ENCODE measurements around the gene SULT4A1. TPM values are rescaled to one million over a fixed set of nuclear protein-coding genes. Genes with fewer than 3 reads are reported as not detected.

SULT4A1 gene
- total and polyA plus RNA-seq, 2 experiments from 2014 or later, result 4.7 to 5.2 TPM

DNA sequence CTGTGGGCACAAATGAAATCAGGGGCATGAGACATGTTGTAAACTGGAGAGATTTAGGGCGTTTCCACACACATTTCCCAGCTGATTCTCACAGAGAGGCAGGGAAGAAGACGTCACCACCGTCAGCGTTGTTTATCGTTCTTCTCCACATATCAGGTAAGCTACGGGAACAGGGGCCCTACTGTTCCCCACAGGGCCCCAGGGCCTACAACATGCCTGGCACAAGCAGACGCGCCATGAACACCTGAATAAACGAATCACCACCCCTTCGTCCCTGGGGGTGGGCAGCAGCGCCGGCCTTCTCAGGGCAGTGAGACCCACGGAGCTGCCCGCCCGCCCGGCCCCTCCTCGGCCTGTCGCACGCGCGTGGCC lies 50.5 kb downstream of the SULT4A1 start:
- TF ChIP-seq, protein P1, sequence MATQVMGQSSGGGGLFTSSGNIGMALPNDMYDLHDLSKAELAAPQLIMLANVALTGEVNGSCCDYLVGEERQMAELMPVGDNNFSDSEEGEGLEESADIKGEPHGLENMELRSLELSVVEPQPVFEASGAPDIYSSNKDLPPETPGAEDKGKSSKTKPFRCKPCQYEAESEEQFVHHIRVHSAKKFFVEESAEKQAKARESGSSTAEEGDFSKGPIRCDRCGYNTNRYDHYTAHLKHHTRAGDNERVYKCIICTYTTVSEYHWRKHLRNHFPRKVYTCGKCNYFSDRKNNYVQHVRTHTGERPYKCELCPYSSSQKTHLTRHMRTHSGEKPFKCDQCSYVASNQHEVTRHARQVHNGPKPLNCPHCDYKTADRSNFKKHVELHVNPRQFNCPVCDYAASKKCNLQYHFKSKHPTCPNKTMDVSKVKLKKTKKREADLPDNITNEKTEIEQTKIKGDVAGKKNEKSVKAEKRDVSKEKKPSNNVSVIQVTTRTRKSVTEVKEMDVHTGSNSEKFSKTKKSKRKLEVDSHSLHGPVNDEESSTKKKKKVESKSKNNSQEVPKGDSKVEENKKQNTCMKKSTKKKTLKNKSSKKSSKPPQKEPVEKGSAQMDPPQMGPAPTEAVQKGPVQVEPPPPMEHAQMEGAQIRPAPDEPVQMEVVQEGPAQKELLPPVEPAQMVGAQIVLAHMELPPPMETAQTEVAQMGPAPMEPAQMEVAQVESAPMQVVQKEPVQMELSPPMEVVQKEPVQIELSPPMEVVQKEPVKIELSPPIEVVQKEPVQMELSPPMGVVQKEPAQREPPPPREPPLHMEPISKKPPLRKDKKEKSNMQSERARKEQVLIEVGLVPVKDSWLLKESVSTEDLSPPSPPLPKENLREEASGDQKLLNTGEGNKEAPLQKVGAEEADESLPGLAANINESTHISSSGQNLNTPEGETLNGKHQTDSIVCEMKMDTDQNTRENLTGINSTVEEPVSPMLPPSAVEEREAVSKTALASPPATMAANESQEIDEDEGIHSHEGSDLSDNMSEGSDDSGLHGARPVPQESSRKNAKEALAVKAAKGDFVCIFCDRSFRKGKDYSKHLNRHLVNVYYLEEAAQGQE (IDR thresholded peaks at IDR 0.05; ENCODE audit: unreplicated experiment), result no peak
- no peak for TF ChIP-seq EZH2phosphoT487 (IDR thresholded peaks at IDR 0.05; ENCODE audit: unreplicated experiment)
- no peak for TF ChIP-seq CREB1 (CRISPR knock-in tag; IDR thresholded peaks at IDR 0.05; ENCODE audit: low read depth)
- no peak for TF ChIP-seq STAT1 (IDR thresholded peaks at IDR 0.05; ENCODE audit: unreplicated experiment)
- TF ChIP-seq, protein P2, sequence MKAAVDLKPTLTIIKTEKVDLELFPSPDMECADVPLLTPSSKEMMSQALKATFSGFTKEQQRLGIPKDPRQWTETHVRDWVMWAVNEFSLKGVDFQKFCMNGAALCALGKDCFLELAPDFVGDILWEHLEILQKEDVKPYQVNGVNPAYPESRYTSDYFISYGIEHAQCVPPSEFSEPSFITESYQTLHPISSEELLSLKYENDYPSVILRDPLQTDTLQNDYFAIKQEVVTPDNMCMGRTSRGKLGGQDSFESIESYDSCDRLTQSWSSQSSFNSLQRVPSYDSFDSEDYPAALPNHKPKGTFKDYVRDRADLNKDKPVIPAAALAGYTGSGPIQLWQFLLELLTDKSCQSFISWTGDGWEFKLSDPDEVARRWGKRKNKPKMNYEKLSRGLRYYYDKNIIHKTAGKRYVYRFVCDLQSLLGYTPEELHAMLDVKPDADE (IDR thresholded peaks at IDR 0.05), result no peak
- TF ChIP-seq POLR2AphosphoS5 (IDR thresholded peaks at IDR 0.05; ENCODE audit: low read depth), result no peak
- no peak for TF ChIP-seq ZNF331 (CRISPR knock-in tag; IDR thresholded peaks at IDR 0.05; ENCODE audit: low read depth)
- TF ChIP-seq JUNB (IDR thresholded peaks at IDR 0.05; ENCODE audit: unreplicated experiment), result no peak
- TF ChIP-seq ZNF114 (CRISPR knock-in tag; IDR thresholded peaks at IDR 0.05), result no peak
- TF ChIP-seq EZH2 (IDR thresholded peaks at IDR 0.05; ENCODE audit: low read depth, unreplicated experiment), result no peak
- TF ChIP-seq, protein P3, sequence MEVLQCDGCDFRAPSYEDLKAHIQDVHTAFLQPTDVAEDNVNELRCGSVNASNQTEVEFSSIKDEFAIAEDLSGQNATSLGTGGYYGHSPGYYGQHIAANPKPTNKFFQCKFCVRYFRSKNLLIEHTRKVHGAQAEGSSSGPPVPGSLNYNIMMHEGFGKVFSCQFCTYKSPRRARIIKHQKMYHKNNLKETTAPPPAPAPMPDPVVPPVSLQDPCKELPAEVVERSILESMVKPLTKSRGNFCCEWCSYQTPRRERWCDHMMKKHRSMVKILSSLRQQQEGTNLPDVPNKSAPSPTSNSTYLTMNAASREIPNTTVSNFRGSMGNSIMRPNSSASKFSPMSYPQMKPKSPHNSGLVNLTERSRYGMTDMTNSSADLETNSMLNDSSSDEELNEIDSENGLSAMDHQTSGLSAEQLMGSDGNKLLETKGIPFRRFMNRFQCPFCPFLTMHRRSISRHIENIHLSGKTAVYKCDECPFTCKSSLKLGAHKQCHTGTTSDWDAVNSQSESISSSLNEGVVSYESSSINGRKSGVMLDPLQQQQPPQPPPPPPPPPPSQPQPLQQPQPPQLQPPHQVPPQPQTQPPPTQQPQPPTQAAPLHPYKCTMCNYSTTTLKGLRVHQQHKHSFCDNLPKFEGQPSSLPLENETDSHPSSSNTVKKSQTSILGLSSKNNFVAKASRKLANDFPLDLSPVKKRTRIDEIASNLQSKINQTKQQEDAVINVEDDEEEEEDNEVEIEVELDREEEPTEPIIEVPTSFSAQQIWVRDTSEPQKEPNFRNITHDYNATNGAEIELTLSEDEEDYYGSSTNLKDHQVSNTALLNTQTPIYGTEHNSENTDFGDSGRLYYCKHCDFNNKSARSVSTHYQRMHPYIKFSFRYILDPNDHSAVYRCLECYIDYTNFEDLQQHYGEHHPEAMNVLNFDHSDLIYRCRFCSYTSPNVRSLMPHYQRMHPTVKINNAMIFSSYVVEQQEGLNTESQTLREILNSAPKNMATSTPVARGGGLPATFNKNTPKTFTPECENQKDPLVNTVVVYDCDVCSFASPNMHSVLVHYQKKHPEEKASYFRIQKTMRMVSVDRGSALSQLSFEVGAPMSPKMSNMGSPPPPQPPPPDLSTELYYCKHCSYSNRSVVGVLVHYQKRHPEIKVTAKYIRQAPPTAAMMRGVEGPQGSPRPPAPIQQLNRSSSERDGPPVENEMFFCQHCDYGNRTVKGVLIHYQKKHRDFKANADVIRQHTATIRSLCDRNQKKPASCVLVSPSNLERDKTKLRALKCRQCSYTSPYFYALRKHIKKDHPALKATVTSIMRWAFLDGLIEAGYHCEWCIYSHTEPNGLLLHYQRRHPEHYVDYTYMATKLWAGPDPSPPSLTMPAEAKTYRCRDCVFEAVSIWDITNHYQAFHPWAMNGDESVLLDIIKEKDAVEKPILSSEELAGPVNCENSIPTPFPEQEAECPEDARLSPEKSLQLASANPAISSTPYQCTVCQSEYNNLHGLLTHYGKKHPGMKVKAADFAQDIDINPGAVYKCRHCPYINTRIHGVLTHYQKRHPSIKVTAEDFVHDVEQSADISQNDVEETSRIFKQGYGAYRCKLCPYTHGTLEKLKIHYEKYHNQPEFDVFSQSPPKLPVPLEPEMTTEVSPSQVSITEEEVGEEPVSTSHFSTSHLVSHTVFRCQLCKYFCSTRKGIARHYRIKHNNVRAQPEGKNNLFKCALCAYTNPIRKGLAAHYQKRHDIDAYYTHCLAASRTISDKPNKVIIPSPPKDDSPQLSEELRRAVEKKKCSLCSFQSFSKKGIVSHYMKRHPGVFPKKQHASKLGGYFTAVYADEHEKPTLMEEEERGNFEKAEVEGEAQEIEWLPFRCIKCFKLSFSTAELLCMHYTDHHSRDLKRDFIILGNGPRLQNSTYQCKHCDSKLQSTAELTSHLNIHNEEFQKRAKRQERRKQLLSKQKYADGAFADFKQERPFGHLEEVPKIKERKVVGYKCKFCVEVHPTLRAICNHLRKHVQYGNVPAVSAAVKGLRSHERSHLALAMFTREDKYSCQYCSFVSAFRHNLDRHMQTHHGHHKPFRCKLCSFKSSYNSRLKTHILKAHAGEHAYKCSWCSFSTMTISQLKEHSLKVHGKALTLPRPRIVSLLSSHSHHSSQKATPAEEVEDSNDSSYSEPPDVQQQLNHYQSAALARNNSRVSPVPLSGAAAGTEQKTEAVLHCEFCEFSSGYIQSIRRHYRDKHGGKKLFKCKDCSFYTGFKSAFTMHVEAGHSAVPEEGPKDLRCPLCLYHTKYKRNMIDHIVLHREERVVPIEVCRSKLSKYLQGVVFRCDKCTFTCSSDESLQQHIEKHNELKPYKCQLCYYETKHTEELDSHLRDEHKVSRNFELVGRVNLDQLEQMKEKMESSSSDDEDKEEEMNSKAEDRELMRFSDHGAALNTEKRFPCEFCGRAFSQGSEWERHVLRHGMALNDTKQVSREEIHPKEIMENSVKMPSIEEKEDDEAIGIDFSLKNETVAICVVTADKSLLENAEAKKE (CRISPR knock-in tag; IDR thresholded peaks at IDR 0.05), result no peak
- TF ChIP-seq, protein P4, sequence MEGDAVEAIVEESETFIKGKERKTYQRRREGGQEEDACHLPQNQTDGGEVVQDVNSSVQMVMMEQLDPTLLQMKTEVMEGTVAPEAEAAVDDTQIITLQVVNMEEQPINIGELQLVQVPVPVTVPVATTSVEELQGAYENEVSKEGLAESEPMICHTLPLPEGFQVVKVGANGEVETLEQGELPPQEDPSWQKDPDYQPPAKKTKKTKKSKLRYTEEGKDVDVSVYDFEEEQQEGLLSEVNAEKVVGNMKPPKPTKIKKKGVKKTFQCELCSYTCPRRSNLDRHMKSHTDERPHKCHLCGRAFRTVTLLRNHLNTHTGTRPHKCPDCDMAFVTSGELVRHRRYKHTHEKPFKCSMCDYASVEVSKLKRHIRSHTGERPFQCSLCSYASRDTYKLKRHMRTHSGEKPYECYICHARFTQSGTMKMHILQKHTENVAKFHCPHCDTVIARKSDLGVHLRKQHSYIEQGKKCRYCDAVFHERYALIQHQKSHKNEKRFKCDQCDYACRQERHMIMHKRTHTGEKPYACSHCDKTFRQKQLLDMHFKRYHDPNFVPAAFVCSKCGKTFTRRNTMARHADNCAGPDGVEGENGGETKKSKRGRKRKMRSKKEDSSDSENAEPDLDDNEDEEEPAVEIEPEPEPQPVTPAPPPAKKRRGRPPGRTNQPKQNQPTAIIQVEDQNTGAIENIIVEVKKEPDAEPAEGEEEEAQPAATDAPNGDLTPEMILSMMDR (conservative IDR thresholded peaks at IDR 0.05; ENCODE audit: low read depth in 2 of 2), result no peak
- TF ChIP-seq NANOG (IDR thresholded peaks at IDR 0.05; ENCODE audit: borderline replicate concordance), result no peak
- Histone ChIP-seq H3K4me2 (peak overlapping the region; percentile 96), H3K4me1 (ENCODE audit: insufficient read depth) (peaks cover 12% of the 10 kb centered on the region), H2AFZ (peak overlapping the region; percentile 86), H4K20me1 (replicated peaks; ENCODE audit: insufficient read depth) (no peaks in the 10 kb centered on the region; the same call in 1 of the 2 replicates), H3K36me3 (ENCODE audit: insufficient read depth) (no peaks in the 10 kb centered on the region), H3K27ac (ENCODE audit: low read depth) (no peak overlapping the region), H3K79me2 (replicated peaks; ENCODE audit: insufficient read depth) (peaks cover 5% of the 10 kb centered on the region; the same call in 1 of the 2 replicates), H3K9me2 (ENCODE audit: insufficient read depth) (no peaks in the 10 kb centered on the region), H3K27me3 (ENCODE audit: insufficient read depth) (no peaks in the 10 kb centered on the region), H3K4me3 (peak overlapping the region; percentile 88), H3F3A (replicated peaks; ENCODE audit: low read depth) (no peaks in the 10 kb centered on the region)
- ATAC-seq (peak; percentile 22; the same call in 2 of the 3 replicates), DNase-seq (ENCODE audit: low spot score) (peak; percentile 30)
- H3K27me3 Mint-ChIP-seq (ENCODE audit: insufficient read depth, low read depth, poor library complexity), result peaks cover 3% of the 10 kb centered on the region
- no peaks in the 10 kb centered on the region; the same call in 2 of the 3 replicates for H3K36me3 Mint-ChIP-seq (ENCODE audit: low read depth)
- peak overlapping the region; percentile 95 for H3K4me3 Mint-ChIP-seq
- peaks cover 13% of the 10 kb centered on the region for H3K4me1 Mint-ChIP-seq
- 0 out of 2 replicates have a peak overlapping the region, but pooled peaks have one; percentile 92 for H3K27ac Mint-ChIP-seq
- H3K9me3 Mint-ChIP-seq, result no peaks in the 10 kb centered on the region

Measured in GM23338 (cell line).